BE2C (cell line): Measurements from ENCODE around the gene MAP3K13. TPM values are rescaled to one million over a fixed set of nuclear protein-coding genes. Genes with fewer than 3 reads are reported as not detected.
A peak's percentile ranks its signal among the peaks of the same experiment; 100 is the strongest.

ENCODE experiments used
- DNase-seq: peaks from one replicate; pipeline ENCODE4 v3.0.0-alpha.2; 2020
- H3K27me3 ChIP-seq: fragments of 250-450 bp; sonication (Bioruptor Pico); 2 replicates; pipeline ENCODE4 v1.5.1; 2020; ENCODE audit warnings: mild to moderate bottlenecking
- H3K36me3 ChIP-seq: fragments of 250-450 bp; sonication (Bioruptor Pico); 2 replicates; pipeline ENCODE4 v1.5.1; 2020; ENCODE audit warnings: mild to moderate bottlenecking
- H3K4me1 ChIP-seq: fragments of 250-450 bp; sonication (Bioruptor Pico); 2 replicates; pipeline ENCODE4 v1.5.1; 2020
- H3K4me3 ChIP-seq: 2 replicates; pipeline ENCODE4 v1.5.1; 2011; ENCODE audit warnings: low read depth, low read length
- H3K9me3 ChIP-seq: fragments of 250-450 bp; sonication (Bioruptor Pico); 2 replicates; pipeline ENCODE4 v1.5.1; 2020
- polyA plus RNA-seq: library from polyadenylated mRNA; unstranded; fragments of >200 nt; gene quantifications from one replicate; pipeline ENCODE4 v1.2.1, GENCODE V29; 2012; ENCODE audit warnings: low read depth, missing spikeins; ENCODE audit not compliant: insufficient read length, insufficient read depth
- TF ChIP-seq, protein P1 (sequence below): IDR thresholded peaks from 2 replicates; pipeline ENCODE4 v1.5.1; 2012; ENCODE audit warnings: mild to moderate bottlenecking, low read depth, low read length

The MAP3K13 gene
- polyA plus RNA-seq, result 10.3 TPM

DNA sequence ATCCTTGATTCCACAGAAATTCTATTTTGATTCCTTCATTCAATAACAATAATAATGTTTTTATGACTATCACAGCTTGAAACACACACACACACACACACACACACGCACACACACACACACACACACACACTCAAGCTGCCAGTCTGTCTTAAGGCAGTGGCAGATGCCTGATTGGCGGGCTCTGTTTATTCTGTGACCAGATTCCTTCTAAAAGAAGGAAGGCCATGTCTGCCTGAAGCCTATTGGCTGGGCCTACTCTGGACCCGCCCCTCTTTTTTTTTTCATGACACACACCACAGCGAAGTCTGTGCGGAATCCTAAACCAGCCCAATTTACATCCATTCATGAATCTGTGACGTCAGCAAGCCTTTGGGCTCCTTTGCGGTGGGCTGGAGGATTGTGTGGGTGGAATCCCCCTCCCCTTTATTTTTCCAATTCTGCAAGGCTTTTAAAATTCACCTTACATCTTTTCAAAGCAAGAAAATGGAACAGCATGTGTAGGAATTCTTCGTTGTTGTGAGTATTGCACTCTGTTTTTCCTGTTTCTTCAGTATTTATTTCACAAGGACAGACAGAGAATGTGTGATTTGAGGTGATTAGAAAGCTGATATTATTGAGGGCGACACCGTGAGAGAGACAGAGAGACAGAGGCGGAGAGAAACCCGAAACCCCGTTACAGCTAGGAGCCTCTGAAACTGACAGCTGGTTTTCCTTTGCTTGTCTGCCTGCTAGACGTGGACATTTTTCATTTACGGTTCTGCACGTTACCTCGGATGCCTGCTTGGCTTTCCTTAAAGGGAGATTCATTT, at the start of gene MAP3K13:
Gene MAP3K13, plus strand, starts transcription at position 287 of the 812 bp plus-strand sequence. CDS start 65,446 bp downstream, outside the sequence.
- Histone ChIP-seq H3K9me3 (no peaks in the 10 kb centered on the region), H3K36me3 (no peaks in the 10 kb centered on the region)
- DNase-seq, result peak; percentile 86

DNA sequence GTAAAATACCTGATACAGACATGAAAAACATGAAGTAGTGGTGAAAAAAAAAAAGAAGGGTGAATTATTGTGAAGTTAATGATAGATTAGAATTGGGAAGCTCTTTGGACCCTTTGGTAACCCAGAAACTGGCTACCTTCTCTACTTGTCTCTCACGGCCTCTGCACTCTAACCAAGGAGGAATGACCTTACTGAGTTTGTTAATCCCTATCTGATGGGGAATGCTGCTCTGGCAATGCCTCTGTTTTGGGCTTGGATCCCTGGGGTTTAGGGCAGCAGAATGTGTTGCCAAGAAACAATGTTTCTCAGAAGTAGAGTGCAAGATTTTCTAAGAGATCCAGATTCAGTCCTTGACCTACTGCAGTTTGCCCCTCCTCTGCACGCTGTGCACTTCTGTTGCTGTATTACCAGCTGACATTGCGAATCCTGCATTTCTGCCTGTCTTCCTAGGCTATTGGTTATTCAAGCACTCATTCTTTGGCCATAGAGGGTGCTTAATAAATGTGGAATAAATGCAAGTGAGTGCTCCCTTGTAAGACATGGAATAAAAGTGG, 49.2 kb upstream of the MAP3K13 start:
- Histone ChIP-seq H3K4me1 (no peaks in the 10 kb centered on the region), H3K4me3 (no peak overlapping the region), H3K36me3 (no peaks in the 10 kb centered on the region), H3K27me3 (no peaks in the 10 kb centered on the region), H3K9me3 (no peaks in the 10 kb centered on the region; the same call in 1 of the 2 replicates)
- TF ChIP-seq, protein P1, sequence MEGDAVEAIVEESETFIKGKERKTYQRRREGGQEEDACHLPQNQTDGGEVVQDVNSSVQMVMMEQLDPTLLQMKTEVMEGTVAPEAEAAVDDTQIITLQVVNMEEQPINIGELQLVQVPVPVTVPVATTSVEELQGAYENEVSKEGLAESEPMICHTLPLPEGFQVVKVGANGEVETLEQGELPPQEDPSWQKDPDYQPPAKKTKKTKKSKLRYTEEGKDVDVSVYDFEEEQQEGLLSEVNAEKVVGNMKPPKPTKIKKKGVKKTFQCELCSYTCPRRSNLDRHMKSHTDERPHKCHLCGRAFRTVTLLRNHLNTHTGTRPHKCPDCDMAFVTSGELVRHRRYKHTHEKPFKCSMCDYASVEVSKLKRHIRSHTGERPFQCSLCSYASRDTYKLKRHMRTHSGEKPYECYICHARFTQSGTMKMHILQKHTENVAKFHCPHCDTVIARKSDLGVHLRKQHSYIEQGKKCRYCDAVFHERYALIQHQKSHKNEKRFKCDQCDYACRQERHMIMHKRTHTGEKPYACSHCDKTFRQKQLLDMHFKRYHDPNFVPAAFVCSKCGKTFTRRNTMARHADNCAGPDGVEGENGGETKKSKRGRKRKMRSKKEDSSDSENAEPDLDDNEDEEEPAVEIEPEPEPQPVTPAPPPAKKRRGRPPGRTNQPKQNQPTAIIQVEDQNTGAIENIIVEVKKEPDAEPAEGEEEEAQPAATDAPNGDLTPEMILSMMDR, result no peak
- no peak for DNase-seq

More for the DNA sequence above, at the start of gene MAP3K13:
- no peaks in the 10 kb centered on the region for H3K27me3 ChIP-seq
- TF ChIP-seq, protein P1, result no peak
- peak within 1 kb of the TSS; percentile 91 for H3K4me3 ChIP-seq
- H3K4me1 ChIP-seq, result peaks cover 9% of the 10 kb centered on the region; the same call in 1 of the 2 replicates

DNA sequence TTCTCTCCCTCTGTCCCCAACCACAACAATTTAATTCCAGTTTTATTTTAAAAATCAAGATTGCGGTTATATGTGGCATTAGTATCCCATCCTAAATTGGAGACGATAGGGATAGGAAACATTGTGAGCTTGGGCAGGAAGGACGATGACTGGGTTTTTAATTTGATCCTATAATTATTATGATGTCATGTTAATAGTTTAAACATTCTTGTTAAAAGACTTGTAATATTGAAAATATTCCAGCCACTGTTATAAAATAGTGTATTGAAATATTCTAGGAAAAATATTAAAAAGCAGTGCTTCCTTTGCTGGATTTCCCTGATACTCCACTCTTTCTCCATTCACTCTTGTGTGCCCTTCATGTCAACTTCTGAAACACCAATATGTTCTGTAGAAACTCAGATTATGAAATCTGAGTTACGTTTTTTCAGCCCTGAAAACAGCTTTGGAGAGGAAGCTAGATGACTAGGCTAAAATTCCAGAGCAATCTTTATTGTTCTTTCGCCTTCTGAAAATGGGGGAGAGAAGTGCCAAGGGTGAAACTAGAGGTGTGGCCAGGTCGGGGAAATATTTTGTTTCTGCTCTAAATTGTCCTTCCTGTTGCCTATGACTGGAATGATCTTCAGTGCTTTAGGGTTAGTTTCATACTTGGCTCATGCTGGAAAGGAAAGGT, 46.1 kb upstream of the MAP3K13 start:
- DNase-seq, result no peak
- Histone ChIP-seq H3K4me1 (no peaks in the 10 kb centered on the region), H3K4me3 (no peak overlapping the region), H3K27me3 (no peaks in the 10 kb centered on the region), H3K36me3 (no peaks in the 10 kb centered on the region), H3K9me3 (no peaks in the 10 kb centered on the region)
- TF ChIP-seq, protein P1, result no peak

DNA sequence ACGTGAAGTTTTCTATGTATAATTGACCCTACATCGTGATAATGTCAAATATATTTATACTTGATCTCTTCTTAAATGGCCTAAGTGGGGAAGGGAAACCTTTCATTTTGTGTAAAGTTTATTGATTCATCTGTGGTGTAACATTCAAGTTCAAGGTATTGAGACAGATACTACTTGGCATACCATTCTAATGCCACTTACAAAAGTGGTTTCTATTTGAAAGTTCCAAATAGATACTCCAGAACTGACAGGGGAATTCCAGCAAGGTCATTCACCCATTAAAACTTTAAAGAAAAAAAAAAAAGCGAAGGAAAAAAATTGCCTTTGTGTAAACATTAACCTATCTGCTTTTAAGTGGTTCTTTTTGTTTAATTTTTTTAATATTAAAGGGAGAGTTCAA, 45.3 kb upstream of the MAP3K13 start:
- DNase-seq, result no peak
- H3K36me3 ChIP-seq, result no peaks in the 10 kb centered on the region
- no peaks in the 10 kb centered on the region for H3K9me3 ChIP-seq
- H3K27me3 ChIP-seq, result no peaks in the 10 kb centered on the region
- peaks cover 3% of the 10 kb centered on the region; the same call in 1 of the 2 replicates for H3K4me1 ChIP-seq
- TF ChIP-seq, protein P1, result no peak
- H3K4me3 ChIP-seq, result no peak overlapping the region

DNA sequence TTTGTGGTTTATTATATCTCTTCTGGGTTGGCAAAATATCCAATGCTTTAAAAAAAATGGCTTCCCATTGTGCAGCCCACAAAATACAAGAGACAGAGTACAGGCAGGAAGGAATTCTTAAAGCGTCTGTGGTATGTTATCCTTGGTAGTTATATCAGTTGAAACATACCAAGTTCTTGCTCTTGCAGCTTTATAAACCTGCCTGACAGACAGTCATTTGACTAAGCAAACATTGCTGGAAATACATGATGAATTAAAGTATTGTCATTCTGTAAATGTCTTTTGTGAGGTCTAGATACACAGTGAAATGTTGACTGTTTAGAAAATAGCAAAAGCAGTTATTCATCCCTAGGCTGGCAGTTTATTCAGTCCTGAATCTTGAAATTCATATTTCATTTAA, 44.8 kb upstream of the MAP3K13 start:
- Histone ChIP-seq H3K9me3 (no peaks in the 10 kb centered on the region), H3K4me1 (peaks cover 3% of the 10 kb centered on the region; the same call in 1 of the 2 replicates), H3K4me3 (no peak overlapping the region), H3K36me3 (no peaks in the 10 kb centered on the region), H3K27me3 (no peaks in the 10 kb centered on the region)
- TF ChIP-seq, protein P1, result no peak
- no peak for DNase-seq
